ENCODE measurements around the gene TSPEAR.
"Not testable (repeated sequence)": the region's sequence is repeated elsewhere in the genome, so short reads cannot be mapped to it uniquely, and the experiment has no call there.

The TSPEAR gene

GRCh38 chr21:44653123-44653522 lies 58.2 kb downstream of the TSPEAR start:
- H3K4me3 ChIP-seq (replicated peaks; ENCODE audit: low read depth, low read length): no peak overlapping the region
- no peak for TF ChIP-seq CTCF (IDR thresholded peaks at IDR 0.05; ENCODE audit: low read depth, low read length, missing control alignments)
- no peak for DNase-seq (ENCODE audit: extremely low read depth, low read depth)

- H3K4me3 ChIP-seq (replicated peaks; ENCODE audit: low read depth, low read length): no peak overlapping the region
- DNase-seq (ENCODE audit: extremely low read depth, low read depth): no peak
- TF ChIP-seq CTCF (IDR thresholded peaks at IDR 0.05; ENCODE audit: low read depth, low read length, missing control alignments): no peak
Observed at GRCh38 chr21:44650973-44651675, 60.2 kb downstream of the TSPEAR start.

GRCh38 chr21:44650265-44650972 lies 61.0 kb downstream of the TSPEAR start:
- no peak overlapping the region for H3K4me3 ChIP-seq (replicated peaks; ENCODE audit: low read depth, low read length)
- no peak for DNase-seq (ENCODE audit: extremely low read depth, low read depth)
- TF ChIP-seq CTCF (IDR thresholded peaks at IDR 0.05; ENCODE audit: low read depth, low read length, missing control alignments): no peak

- H3K4me3 ChIP-seq (replicated peaks; ENCODE audit: low read depth, low read length): no peak overlapping the region
- DNase-seq (ENCODE audit: extremely low read depth, low read depth): no peak
- no peak for TF ChIP-seq CTCF (IDR thresholded peaks at IDR 0.05; ENCODE audit: low read depth, low read length, missing control alignments)
Observed at GRCh38 chr21:44649521-44650100, 61.8 kb downstream of the TSPEAR start.

GRCh38 chr21:44648557-44649311 lies 62.6 kb downstream of the TSPEAR start:
- TF ChIP-seq CTCF (IDR thresholded peaks at IDR 0.05; ENCODE audit: low read depth, low read length, missing control alignments): no peak
- no peak for DNase-seq (ENCODE audit: extremely low read depth, low read depth)
- H3K4me3 ChIP-seq (replicated peaks; ENCODE audit: low read depth, low read length): no peak overlapping the region

GRCh38 chr21:44647222-44647552 lies 64.2 kb downstream of the TSPEAR start:
- no peak for TF ChIP-seq CTCF (IDR thresholded peaks at IDR 0.05; ENCODE audit: low read depth, low read length, missing control alignments)
- no peak overlapping the region for H3K4me3 ChIP-seq (replicated peaks; ENCODE audit: low read depth, low read length)
- no peak for DNase-seq (ENCODE audit: extremely low read depth, low read depth)

- DNase-seq (ENCODE audit: extremely low read depth, low read depth); H3K4me3 ChIP-seq (replicated peaks; ENCODE audit: low read depth, low read length): not testable (repeated sequence)
Observed at GRCh38 chr21:44646366-44647221, 64.8 kb downstream of the TSPEAR start, which contains the start of gene KRTAP10-11. Gene KRTAP10-11 (plus strand): TSS chr21:44646414. CDS start chr21:44646459, 45 bp downstream.
